ENCODE results near the gene GABPA.
"Not testable (repeated sequence)": the region's sequence is repeated elsewhere in the genome, so short reads cannot be mapped to it uniquely, and the experiment has no call there.

GABPA gene

GRCh38 chr21:25735646-25736597 is 1.1 kb downstream of the GABPA start:
- H3K27ac ChIP-seq = peak overlapping the region; percentile 97
- DNase-seq (ENCODE audit: low read depth, low spot score) = no peak

DNA sequence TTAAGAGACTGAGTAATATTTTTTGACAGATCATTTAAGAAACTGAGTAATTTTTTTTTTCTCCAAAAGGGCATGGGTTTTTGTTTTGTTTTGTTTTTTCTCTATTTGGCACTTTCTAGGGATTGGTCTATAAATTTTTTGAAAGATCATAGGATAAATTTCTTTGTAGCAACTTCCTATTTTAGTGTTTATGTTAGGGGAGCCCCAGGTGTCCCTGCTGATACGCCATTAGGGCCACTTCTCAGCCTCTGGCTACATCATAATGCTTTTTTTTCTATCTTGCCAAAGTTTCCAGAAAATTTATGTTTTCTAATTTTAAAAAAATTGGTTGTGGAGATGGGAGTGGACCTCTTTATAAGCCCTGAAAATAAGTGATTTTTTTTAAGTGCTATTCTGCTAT is 2.6 kb downstream of the GABPA start:
- no peak overlapping the region for H3K27ac ChIP-seq
- no peak for DNase-seq (ENCODE audit: low read depth, low spot score)

DNA sequence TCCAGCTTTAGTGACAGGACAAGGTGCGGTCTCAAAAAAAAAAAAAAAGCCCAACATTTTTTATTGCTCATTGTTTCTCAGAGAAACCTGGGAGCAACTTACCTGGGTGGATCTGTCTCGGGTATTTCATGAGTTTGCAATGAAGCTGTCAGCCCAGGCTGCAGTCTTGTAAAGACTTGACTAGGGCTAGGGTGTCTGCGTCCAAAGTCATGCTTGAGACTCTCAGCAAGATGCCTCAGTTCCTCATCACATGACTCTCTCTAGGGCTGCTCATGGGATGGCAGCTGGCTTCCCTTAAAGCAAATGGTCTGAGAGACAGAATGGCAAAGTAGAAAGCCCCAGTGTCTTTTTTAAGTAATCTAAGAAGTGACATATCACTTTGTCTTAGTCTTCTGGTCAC is 8.1 kb downstream of the GABPA start:
- H3K27ac ChIP-seq = peak overlapping the region; percentile 88
- DNase-seq (ENCODE audit: low read depth, low spot score) = peak; percentile 55

DNA sequence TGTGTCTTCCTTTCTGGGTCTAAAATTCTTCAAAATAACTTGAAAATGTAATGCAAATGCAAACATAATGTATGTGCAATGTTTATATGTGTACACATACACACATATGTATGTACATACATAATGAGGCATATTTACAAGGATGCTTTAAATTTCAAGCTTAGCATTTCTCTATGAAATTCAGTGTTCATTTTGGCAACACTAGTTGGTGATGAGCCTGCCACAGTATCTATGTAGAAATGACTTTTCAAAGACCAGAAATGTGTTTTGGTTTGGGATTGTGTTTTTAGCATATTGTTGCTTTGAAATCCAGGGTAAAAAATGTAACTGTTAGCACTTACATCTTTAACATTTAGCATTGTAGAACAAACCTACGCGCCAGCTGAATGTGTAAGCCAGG is 10.1 kb downstream of the GABPA start:
- no peak overlapping the region for H3K27ac ChIP-seq
- DNase-seq (ENCODE audit: low read depth, low spot score) = no peak

DNA sequence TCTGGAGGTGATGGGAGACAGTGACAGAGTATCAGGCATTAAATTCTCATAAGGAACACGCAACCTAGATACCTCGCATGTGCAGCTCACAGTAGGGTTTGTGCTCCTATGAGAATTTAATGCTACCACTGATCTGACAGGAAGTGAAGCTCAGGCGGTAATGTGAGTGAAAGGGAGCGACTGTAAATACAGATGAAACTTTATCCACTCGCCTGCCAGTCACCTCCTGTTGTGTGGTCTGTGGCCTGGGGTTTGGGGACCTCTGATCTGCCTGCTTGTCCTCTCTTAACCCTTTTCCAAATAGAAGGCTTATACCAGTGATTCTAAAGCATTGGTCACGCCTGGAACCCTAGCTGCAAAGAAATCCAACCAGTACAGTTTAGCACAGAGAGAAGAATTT is 15.3 kb downstream of the GABPA start:
- no peak overlapping the region for H3K27ac ChIP-seq
- DNase-seq (ENCODE audit: low read depth, low spot score) = no peak

GRCh38 chr21:25752416-25752815 is 17.6 kb downstream of the GABPA start:
- H3K27ac ChIP-seq = no peak overlapping the region
- no peak for DNase-seq (ENCODE audit: low read depth, low spot score)

- no peak for DNase-seq (ENCODE audit: low read depth, low spot score)
Measured at GRCh38 chr21:25756190-25756932, 21.6 kb downstream of the GABPA start.

GRCh38 chr21:25757531-25757930 is 22.8 kb downstream of the GABPA start:
- DNase-seq (ENCODE audit: low read depth, low spot score) = no peak
- H3K27ac ChIP-seq = no peak overlapping the region

More at GRCh38 chr21:25756190-25756932, 21.6 kb downstream of the GABPA start:
- no peak overlapping the region for H3K27ac ChIP-seq

DNA sequence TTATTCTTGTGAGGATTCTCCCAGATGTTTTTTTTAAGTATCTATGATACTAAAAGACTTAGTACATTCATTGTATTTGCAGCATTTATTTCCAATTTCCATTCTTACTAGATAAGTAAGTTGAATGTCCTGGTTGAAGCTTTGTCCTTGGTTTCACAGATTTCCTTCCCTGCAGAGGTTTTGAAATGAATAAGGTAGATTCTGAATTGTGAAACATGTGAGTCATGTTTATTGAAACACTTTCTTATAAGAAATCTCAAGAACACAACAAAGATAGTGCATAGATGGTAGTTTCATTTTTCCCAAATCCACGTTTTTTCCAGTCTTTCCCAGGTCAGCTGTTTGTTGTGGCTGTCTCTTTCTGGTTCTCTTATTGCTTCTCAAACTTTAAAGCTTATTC is 24.8 kb downstream of the GABPA start:
- H3K27ac ChIP-seq = no peak overlapping the region

GRCh38 chr21:25760061-25760460 is 25.3 kb downstream of the GABPA start:
- DNase-seq (ENCODE audit: low read depth, low spot score) = no peak
- no peak overlapping the region for H3K27ac ChIP-seq

More for the DNA sequence above, 24.8 kb downstream of the GABPA start:
- no peak for DNase-seq (ENCODE audit: low read depth, low spot score)

DNA sequence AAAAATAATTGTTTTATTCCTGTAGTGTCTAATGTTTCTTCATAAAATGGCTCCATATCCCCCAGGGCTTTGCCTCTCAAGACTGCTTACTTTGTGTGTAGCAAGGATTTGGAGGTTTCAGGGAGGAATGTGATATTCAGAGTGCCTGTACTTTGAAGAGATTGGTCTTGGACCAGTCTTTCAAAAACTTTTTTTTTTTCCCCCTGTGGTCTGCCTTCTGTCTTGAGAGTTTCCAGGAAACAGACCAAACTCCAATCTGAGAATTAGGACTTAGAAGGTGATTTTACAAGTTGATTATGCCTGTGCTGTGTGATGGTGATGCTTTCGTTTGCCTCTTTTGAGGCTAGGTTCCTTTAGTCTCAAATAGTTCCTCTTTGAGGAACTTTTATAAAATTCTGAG is 25.9 kb downstream of the GABPA start:
- H3K27ac ChIP-seq = no peak overlapping the region

DNA sequence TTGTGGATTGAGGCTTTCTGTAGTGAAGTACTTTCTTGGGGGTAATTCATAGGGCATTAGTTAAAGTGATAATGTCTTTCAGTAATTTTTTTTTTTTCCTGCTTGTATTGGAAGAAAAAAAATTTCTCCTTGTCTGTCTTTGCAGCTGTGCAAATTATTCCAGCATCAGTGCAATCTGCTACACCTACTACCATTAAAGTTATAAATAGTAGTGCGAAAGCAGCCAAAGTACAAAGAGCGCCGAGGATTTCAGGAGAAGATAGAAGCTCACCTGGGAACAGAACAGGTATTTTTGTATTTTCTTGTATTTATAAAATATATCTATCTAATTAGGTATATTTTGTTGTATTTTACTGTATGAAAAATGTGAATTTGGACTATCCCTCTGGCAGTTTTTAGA is 29.3 kb downstream of the GABPA start:
- no peak overlapping the region for H3K27ac ChIP-seq
- no peak for DNase-seq (ENCODE audit: low read depth, low spot score)

More for the DNA sequence above, 25.9 kb downstream of the GABPA start:
- no peak for DNase-seq (ENCODE audit: low read depth, low spot score)

DNA sequence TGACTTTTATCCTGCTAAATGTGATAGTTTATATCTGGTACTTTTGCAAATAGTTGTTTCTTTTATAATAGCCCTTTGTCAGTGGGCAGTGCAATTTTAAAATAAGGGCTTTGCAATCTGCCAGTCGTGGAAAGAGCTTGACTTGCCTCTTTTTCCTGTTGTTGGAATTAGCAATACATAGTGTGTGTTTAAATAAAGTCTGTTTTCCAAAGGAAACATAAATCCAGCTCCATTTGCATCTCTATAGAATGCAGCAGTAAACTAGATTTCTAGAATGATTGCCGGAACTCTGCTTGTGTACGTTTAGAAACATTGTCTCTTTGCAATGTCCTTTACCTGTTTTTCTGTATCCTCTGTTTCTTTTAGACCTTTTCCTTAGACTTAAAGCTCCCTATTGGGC is 33.1 kb downstream of the GABPA start:
- no peak for DNase-seq (ENCODE audit: low read depth, low spot score)
- no peak overlapping the region for H3K27ac ChIP-seq

- no peak for DNase-seq (ENCODE audit: low read depth, low spot score)
Measured at GRCh38 chr21:25772686-25773085, 37.9 kb downstream of the GABPA start.

DNA sequence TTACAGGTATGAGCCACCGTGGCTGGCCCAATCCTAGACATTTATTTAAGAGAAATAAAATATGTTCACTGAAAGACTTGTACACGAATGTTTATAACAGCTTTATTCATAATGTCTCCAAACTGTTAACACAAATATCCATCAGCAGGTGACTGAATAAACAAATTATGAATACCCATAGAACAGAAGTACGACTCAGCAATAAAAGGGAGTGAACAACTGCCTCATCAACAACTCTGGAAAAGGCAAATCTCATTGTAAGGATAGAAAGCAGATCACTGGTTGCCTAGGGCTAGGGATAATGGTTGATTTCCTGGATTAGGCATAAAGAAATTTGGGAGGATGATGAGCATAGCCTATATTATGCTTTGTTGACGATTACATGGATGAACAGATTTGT is 41.7 kb downstream of the GABPA start:
- H3K27ac ChIP-seq = no peak overlapping the region
- no peak for DNase-seq (ENCODE audit: low read depth, low spot score)

More at GRCh38 chr21:25772686-25773085, 37.9 kb downstream of the GABPA start:
- H3K27ac ChIP-seq = no peak overlapping the region

DNA sequence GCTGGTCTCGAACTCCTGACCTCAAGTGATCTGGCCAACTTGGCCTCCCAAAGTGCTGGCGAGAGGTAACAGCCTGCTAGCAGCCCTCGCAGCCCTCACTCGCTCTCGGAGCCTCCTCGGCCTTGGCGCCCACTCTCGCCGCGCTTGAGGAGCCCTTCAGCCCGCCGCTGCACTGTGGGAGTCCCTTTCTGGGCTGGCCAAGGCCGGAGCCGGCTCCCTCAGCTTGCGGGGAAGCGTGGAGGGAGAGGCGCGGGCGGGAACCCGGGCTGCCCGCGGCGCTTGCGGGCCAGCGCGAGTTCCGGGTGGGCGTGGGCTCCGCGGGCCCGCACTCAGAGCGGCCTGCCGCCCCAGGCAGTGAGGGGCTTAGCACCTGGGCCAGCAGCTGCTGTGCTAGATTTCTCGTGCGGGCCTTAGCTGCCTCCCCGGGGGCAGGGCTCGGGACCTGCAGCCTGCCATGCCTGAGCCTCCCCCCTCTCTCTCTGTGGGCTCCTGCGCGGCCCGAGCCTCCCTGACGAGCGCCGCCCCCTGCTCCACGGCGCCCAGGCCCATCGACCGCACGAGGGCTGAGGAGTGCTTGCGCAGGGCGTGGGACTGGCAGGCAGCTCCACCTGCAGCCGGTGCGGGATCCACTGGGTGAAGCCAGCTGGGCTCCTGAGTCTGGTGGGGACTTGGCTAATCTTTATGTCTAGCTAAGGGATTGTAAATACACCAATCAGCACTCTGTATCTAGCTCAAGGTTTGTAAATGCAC is 43.5 kb downstream of the GABPA start:
- DNase-seq (ENCODE audit: low read depth, low spot score); H3K27ac ChIP-seq: not testable (repeated sequence)

- no peak overlapping the region for H3K27ac ChIP-seq
- no peak for DNase-seq (ENCODE audit: low read depth, low spot score)
Measured at GRCh38 chr21:25788677-25789076, 53.9 kb downstream of the GABPA start.

GRCh38 chr21:25790122-25790877 is 55.5 kb downstream of the GABPA start:
- no peak overlapping the region for H3K27ac ChIP-seq
- DNase-seq (ENCODE audit: low read depth, low spot score) = no peak

- DNase-seq (ENCODE audit: low read depth, low spot score) = no peak
- H3K27ac ChIP-seq = no peak overlapping the region
Measured at GRCh38 chr21:25790878-25791204, 56.1 kb downstream of the GABPA start.

DNA sequence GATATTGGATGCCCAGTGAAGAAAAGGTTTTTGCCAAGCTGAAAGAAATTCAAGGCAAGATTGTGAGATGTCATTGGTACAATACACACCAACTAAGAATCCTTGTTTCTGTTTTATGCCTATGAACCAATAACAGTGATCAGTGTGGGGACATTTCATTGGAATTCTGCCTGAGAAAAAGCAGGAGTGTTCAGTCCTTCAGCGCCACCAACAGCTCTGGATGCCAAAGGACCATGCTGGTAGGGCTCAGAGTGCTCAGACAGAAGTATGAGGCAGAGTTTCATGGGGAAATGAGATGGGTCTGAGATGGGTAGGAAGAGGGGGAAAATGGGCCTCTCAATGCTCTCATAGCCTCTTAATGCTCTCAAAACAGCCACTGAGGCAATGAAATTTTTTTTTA is 56.5 kb downstream of the GABPA start:
- no peak overlapping the region for H3K27ac ChIP-seq
- no peak for DNase-seq (ENCODE audit: low read depth, low spot score)
